Mesothelial cell of epicardium (in vitro differentiated cells): Measurements from ENCODE around the gene LIG3. TPM values are rescaled to one million over a fixed set of nuclear protein-coding genes. Genes with fewer than 3 reads are reported as not detected.
"Not testable (repeated sequence)": the region's sequence is repeated elsewhere in the genome, so short reads cannot be mapped to it uniquely, and the experiment has no call there.

Experiments used
- DNase-seq, 2 experiments: peaks; one replicate each; pipeline ENCODE4 v3.0.0; 2021; ENCODE audit warnings: low spot score in 2 of 2; ENCODE audit not compliant: unreplicated experiment in 2 of 2
- H3K27ac Mint-ChIP-seq: 2 replicates; pipeline ENCODE4 v1.8.0; 2021; ENCODE audit warnings: mixed read lengths
- H3K27me3 Mint-ChIP-seq: 2 replicates; pipeline ENCODE4 v1.8.0; 2021; ENCODE audit warnings: low read depth, mixed read lengths
- H3K36me3 Mint-ChIP-seq: 2 replicates; pipeline ENCODE4 v1.8.0; 2021; ENCODE audit warnings: mixed read lengths
- H3K4me1 Mint-ChIP-seq: 2 replicates; pipeline ENCODE4 v1.8.0; 2021; ENCODE audit warnings: mixed read lengths
- H3K4me3 Mint-ChIP-seq: 2 replicates; pipeline ENCODE4 v1.8.0; 2021; ENCODE audit warnings: mild to moderate bottlenecking, moderate library complexity, mixed read lengths
- H3K9me3 Mint-ChIP-seq: 2 replicates; pipeline ENCODE4 v1.8.0; 2021; ENCODE audit warnings: mixed read lengths
- CTCF ChIP-seq: fragments of 200-600 bp; sonication (generic); IDR thresholded peaks from one replicate; pipeline ENCODE4 v1.5.0; 2021; ENCODE audit warnings: antibody characterized with exemption; ENCODE audit not compliant: unreplicated experiment
- total RNA-seq: library from RNA; stranded (reverse); gene quantifications from 3 replicates; pipeline ENCODE4 v1.2.1, GENCODE V29; 2021

The LIG3 gene
- total RNA-seq, 1 donor from 2014 or later = 84.4 TPM

DNA sequence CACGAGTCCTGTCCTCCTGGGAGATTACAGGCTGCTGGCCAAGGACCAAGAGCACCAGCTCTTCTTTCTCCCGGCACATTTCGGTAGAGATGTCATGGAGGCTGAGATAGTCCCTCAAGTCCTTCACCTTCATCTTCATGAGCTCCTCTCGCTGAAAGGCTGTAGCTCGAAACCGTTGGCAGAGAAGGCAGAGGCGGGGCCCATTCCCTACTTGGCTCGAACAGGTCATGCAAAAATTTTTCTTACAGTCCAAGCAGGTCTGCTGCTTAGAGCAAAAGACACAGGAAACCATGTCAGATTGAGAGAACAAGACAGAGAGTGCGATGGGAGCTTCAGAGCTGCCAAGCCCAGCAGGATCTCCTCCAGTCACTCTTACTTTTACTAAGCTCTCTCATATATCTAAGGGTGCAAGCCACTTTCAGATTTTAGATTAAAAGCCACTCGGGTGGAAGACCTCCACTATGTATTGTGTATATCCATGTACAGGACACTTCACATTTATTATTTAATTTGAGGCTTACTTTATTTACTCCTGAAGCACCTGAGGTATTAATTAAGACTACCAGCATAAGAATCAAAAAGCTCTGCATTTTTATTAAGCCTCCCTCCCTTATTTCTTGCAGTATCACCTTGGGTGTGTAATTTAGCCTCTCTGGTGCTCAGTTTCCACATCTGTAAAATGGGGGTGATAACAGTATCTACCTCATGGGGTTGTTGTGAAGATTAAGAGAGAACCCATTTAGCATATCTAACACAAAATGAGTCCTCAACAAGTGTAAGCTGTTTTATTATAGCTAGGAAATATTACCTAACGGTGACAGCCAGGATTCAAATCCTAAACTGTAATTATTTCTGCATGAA, 41.4 kb downstream of the LIG3 start:
- DNase-seq = no peak
- H3K36me3 Mint-ChIP-seq = peaks cover 4% of the 10 kb centered on the region
- H3K27ac Mint-ChIP-seq = no peak overlapping the region
- no peak for TF ChIP-seq CTCF
- no peaks in the 10 kb centered on the region for H3K4me1 Mint-ChIP-seq
- H3K27me3 Mint-ChIP-seq = no peaks in the 10 kb centered on the region
- no peaks in the 10 kb centered on the region for H3K9me3 Mint-ChIP-seq
- no peak overlapping the region for H3K4me3 Mint-ChIP-seq

- Mint-ChIP-seq H3K9me3 (no peaks in the 10 kb centered on the region), H3K36me3 (peaks cover 4% of the 10 kb centered on the region), H3K4me1 (no peaks in the 10 kb centered on the region), H3K4me3 (no peak overlapping the region), H3K27me3 (no peaks in the 10 kb centered on the region), H3K27ac (no peak overlapping the region)
- no peak for DNase-seq
- TF ChIP-seq CTCF = no peak
These were observed 42.3 kb downstream of the LIG3 start for GRCh38 chr17:35022536-35023063.

GRCh38 chr17:35023538-35023937, 43.2 kb downstream of the LIG3 start:
- peaks cover 4% of the 10 kb centered on the region for H3K36me3 Mint-ChIP-seq
- no peak overlapping the region for H3K4me3 Mint-ChIP-seq

DNA sequence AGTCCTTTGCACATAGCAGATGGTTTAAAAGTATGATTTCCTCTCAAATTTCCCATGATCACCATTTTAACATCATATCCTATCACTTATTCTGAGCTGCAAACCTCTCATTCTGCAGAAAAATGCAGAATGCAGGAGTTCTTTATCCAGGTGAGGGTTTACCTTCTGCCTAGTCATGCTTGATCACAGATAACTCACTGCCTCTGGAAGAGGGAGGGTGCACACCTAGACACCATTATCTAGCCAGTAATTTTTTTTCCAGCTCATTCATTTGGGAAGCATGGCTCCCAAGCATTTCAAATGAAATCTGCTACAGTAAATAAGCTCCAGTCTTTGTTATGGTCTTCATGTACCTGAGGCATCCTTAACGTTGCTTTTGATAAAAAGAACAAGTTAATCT, 45.2 kb downstream of the LIG3 start:
- no peak overlapping the region for H3K27ac Mint-ChIP-seq
- no peak for TF ChIP-seq CTCF
- no peak for DNase-seq
- H3K9me3 Mint-ChIP-seq = no peaks in the 10 kb centered on the region
- no peak overlapping the region for H3K4me3 Mint-ChIP-seq
- peaks cover 4% of the 10 kb centered on the region for H3K36me3 Mint-ChIP-seq
- H3K27me3 Mint-ChIP-seq = no peaks in the 10 kb centered on the region
- no peaks in the 10 kb centered on the region for H3K4me1 Mint-ChIP-seq

More at GRCh38 chr17:35023538-35023937, 43.2 kb downstream of the LIG3 start:
- Mint-ChIP-seq H3K27ac (no peak overlapping the region), H3K9me3 (no peaks in the 10 kb centered on the region), H3K27me3 (no peaks in the 10 kb centered on the region), H3K4me1 (no peaks in the 10 kb centered on the region)
- no peak for DNase-seq
- TF ChIP-seq CTCF = no peak

DNA sequence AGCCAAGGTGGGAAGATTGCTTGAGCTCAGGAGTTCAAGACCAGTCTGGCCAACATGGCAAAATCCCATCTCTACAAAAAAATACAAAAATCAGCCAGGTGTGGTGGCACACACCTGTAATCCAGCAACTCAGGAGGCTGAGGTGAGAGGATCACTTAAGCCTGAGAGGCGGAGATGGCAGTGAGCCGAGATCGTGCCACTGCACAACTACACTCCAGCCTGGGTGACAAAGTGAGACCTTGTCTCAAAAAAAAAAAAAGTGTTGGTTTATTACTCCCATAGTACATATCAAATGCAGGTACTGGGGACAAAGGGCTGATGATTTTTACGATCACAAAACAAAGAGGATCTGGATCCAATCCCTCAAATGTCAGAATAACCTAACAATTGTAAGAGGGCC, 47.8 kb downstream of the LIG3 start:
- H3K27me3 Mint-ChIP-seq, H3K4me1 Mint-ChIP-seq, DNase-seq, H3K27ac Mint-ChIP-seq, H3K4me3 Mint-ChIP-seq, H3K9me3 Mint-ChIP-seq, H3K36me3 Mint-ChIP-seq: not testable (repeated sequence)

- TF ChIP-seq CTCF = no peak
- H3K27ac Mint-ChIP-seq = no peak overlapping the region
These were observed 48.4 kb downstream of the LIG3 start for GRCh38 chr17:35028531-35029262.

More at GRCh38 chr17:35028531-35029262, 48.4 kb downstream of the LIG3 start:
- Mint-ChIP-seq H3K4me1 (no peaks in the 10 kb centered on the region), H3K27me3 (no peaks in the 10 kb centered on the region), H3K36me3 (peaks cover 2% of the 10 kb centered on the region), H3K4me3 (no peak overlapping the region), H3K9me3 (no peaks in the 10 kb centered on the region)
- no peak for DNase-seq
